Activated CD8-positive, alpha-beta memory T cell treated with anti-CD3 and anti-CD28 coated beads for 36 hours (primary cell): ENCODE results near the gene CXCL13. TPM values are rescaled to one million over a fixed set of nuclear protein-coding genes. Genes with fewer than 3 reads are reported as not detected.
"Not testable (repeated sequence)": the region's sequence is repeated elsewhere in the genome, so short reads cannot be mapped to it uniquely, and the experiment has no call there.

Experiments used
- CTCF ChIA-PET: fragments of 350-600 bp; sonication (Branson Sonifier 250); formaldehyde crosslinking; loops from one replicate; lab custom pipeline; 2021; ENCODE audit warnings: antibody characterized with exemption; lab: Charles Lee
- POLR2A ChIA-PET: fragments of 350-600 bp; sonication (Branson Sonifier 250); formaldehyde crosslinking; loops from one replicate; lab custom pipeline; 2021; ENCODE audit warnings: antibody characterized with exemption; lab: Charles Lee
- total RNA-seq, 2 experiments: library from RNA; stranded (reverse); gene quantifications; one replicate each; pipeline ENCODE4 v1.2.3, GENCODE V29; 2021

Gene CXCL13, protein sequence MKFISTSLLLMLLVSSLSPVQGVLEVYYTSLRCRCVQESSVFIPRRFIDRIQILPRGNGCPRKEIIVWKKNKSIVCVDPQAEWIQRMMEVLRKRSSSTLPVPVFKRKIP
- 1 to 10 TPM; 4.0 to 4.3 TPM for total RNA-seq

DNA sequence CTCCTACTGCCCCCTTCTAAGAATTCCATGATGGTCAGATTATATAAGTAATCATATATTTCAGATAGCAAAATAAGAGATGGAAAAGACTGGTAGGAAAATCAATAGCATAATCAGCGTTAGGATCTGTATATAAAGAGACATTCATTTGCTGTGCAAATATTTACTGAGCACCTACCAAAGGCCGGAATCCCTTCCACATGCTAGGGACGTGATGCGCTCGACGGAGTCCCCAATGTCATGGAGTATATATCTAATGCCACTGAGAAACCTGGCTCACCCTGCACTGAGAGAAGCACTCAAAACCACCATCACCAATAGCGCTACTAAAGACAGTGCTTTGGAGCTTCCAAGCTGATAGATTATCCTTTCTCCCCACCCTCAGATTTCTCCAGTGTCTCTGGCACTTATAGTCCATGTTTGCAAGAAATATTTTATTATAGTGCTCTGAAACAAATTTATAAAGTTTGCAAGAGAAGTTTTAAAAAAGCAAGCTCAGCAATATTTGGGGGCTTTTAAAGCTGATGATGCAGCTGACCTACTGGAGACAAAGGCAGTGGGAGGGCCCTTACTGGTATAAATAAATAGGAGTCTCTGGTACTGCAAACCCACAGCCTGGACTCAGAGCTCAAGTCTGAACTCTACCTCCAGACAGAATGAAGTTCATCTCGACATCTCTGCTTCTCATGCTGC lies at the start of gene CXCL13:
Gene CXCL13 (plus strand): TSS at position 611 of the 693 bp plus-strand sequence. CDS start 46 bp downstream, at position 657.
- ChIA-PET POLR2A (no interaction called here), CTCF (interaction anchor here (0.8 kb wide), 1 partner anchor 140 kb away, joined by 3 read pairs; no protein-coding TSS in a partner anchor)

DNA sequence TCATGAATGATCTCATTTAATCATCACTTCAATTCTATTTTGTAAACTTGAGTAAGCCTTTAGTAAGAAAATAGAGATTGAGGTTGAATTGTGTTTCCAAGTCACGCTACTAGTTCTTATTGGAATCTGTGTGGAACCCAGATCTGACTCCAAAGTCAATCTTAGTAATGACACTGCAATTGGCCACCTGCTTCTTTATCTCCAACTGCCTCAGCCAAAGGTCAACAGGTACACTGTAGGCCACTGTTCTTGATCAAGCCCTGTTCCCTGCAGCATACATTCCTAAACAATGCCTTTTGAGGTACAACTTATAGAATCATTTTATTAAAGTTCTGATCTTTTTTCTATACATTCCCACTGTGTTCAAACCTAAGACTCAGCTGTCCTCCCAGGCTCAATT lies 45.5 kb upstream of the CXCL13 start:
- ChIA-PET CTCF (no interaction called here), POLR2A (no interaction called here)

- CTCF ChIA-PET, POLR2A ChIA-PET: not testable (repeated sequence)
Observed at GRCh38 chr4:77561720-77562119, 43.9 kb upstream of the CXCL13 start.

DNA sequence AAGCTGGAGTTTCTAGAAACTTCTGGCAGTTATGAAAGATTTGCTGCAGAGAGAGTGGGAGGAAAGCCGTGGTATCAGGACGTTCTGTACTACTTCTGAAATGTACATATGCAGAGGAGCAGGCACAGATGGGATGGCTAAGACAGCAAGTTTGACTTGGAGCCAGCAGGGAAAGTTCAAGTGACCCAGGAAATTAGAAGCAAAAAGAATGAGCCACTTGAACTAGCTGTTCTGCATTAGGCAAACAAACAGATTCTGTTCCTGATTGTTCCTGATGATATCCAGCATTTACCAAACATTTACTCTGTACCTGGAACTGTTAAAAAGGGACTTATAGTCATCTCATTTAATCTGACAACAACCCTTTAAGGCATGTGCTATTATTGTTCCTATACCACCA lies 41.4 kb upstream of the CXCL13 start:
- ChIA-PET POLR2A (no interaction called here), CTCF (no interaction called here)

DNA sequence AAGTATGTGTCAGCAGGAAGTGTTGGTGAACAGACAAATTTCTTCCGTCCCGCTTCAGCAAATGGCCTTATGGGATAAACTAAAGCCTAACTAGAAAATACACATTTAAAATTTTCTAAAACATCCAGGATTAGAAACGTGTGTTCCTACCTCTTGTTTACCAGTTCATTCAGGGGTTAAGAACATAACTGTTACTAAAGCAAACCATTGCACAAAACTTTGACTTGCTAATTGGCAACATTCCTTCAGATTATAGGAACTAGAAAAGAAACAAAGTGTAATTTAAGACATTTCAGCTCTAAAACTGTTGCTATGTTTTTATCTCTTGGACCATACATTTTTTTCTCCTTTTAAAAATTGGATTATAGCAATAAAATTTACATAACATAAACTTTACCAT lies 39.5 kb upstream of the CXCL13 start:
- POLR2A ChIA-PET: no interaction called here

GRCh38 chr4:77567549-77567948 lies 38.1 kb upstream of the CXCL13 start:
- POLR2A ChIA-PET: no interaction called here
- CTCF ChIA-PET: no interaction called here

More for the DNA sequence above, 39.5 kb upstream of the CXCL13 start:
- CTCF ChIA-PET: no interaction called here

GRCh38 chr4:77570508-77571214 lies 35.0 kb upstream of the CXCL13 start:
- CTCF ChIA-PET, POLR2A ChIA-PET: not testable (repeated sequence)

DNA sequence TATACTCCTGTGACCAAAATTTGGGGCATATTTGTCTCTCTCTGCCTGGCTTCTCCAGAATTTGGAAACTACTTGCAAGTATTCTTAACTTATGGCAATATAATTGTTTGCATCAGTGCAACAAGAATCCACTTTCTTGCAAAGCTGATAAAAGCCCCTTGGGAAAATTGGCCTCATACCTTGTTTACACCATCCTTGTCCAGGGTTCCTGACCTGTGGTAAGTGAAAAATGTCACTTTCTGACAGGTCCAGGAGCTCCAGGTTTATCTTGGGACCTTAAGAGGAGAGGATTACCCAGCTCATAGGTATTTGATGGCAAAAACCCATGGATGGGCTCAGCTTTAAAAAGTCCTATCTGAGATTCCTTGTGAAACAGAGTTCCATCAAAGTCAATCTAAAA lies 29.3 kb upstream of the CXCL13 start:
- POLR2A ChIA-PET: no interaction called here
- CTCF ChIA-PET: interaction anchor here (1.4 kb wide), 1 partner anchor 17 kb away, joined by 4 read pairs; no protein-coding TSS in a partner anchor

- POLR2A ChIA-PET: no interaction called here
- CTCF ChIA-PET: interaction anchor here (1.6 kb wide), 1 partner anchor 23 kb away, joined by 4 read pairs; no protein-coding TSS in a partner anchor
Observed at GRCh38 chr4:77578145-77578544, 27.5 kb upstream of the CXCL13 start.

DNA sequence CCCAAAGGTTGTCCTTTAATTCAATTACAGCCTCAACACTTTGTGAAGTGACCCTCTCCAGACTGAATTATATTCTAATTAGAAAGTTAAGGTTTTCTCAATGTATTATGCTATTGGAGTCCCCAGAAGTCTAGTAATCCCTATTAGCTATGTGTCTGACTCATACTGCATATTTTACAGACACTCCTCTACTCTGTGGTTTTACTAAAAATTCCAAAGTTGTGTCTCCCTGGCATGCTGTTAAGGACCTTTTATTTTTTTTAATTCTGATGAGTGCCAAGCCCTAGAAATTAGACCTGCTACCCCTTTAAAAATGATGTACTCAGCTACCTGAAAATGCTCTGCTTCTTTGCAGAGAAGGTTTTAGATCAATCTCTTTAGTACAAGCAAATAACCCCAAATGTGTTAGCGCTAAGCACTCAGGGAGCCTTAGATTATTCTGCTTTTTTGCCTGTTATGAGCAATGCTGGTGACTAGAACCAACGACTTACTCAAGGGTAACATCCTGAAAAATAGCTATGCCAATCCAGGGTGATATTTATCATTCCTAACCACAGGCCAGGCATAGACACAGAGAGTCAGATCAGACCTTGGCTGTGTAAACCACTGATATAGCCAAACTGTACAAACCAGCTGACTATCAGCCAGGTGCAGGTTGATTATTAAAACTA lies 26.1 kb upstream of the CXCL13 start:
- POLR2A ChIA-PET: no interaction called here
- CTCF ChIA-PET: no interaction called here

- POLR2A ChIA-PET: no interaction called here
- CTCF ChIA-PET: no interaction called here
Observed at GRCh38 chr4:77581724-77582123, 23.9 kb upstream of the CXCL13 start.

DNA sequence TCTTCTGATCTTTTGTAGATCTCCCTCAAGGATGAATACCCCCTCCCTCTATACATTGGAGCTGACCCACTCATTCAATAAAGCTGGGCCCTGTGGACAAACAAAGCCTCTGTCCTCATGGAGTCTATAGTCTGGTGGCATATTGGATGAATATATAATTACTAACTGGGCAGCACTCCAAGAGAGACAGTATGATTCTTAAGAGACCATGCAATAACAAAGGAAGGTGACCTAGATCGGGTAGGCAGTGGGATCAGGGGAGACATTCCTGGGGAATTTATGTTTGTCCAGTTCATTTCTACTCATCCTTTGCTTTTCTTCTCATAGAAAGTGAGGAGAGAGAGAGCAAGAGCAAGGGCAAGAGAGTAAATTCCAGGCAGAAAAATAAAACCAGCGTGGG lies 23.5 kb upstream of the CXCL13 start:
- ChIA-PET CTCF (no interaction called here), POLR2A (no interaction called here)

GRCh38 chr4:77582711-77583110 lies 22.9 kb upstream of the CXCL13 start:
- ChIA-PET POLR2A (no interaction called here), CTCF (no interaction called here)

- ChIA-PET POLR2A (interaction anchor here (0.8 to 1.1 kb wide), 2 partner anchors 14 to 1071 kb away, joined by 3 read pairs; no protein-coding TSS in a partner anchor), CTCF (interaction anchor here (0.7 to 1.4 kb wide), 3 partner anchors 10 to 43 kb away, joined by 4 read pairs; no protein-coding TSS in a partner anchor)
Observed at GRCh38 chr4:77586951-77587383, 18.7 kb upstream of the CXCL13 start.

- CTCF ChIA-PET: no interaction called here
- POLR2A ChIA-PET: no interaction called here
Observed at GRCh38 chr4:77590482-77590881, 15.1 kb upstream of the CXCL13 start.

GRCh38 chr4:77591532-77591931 lies 14.1 kb upstream of the CXCL13 start:
- POLR2A ChIA-PET: interaction anchor here (0.6 kb wide), 1 partner anchor 10 kb away, joined by 4 read pairs; no protein-coding TSS in a partner anchor
- CTCF ChIA-PET: interaction anchor here (0.7 kb wide), 1 partner anchor 9 kb away, joined by 3 read pairs; no protein-coding TSS in a partner anchor

DNA sequence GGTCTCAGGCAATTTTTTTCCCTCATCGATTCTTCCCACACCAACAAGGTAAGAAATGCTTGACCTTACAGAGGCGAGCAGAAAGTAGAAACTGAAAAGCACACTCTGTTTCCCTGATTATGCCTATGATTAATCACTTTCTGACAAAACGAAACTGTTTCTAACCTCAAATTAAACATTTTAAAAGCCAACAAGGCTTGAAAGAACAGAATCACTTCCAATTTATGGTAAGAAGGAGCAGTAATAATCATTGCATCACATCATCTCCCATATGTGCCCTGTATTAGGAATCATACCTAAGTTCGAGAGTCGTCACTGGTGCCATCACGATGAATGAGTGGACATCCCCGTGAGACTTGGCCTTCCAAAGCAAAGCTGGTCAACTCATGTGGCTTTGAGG lies 12.5 kb upstream of the CXCL13 start:
- POLR2A ChIA-PET: interaction anchor here (0.6 to 0.7 kb wide), 2 partner anchors 269 to 548 kb away, joined by 3 to 8 read pairs; no protein-coding TSS in a partner anchor
- CTCF ChIA-PET: interaction anchor here (0.8 to 1.5 kb wide), 3 partner anchors 16 to 56 kb away, joined by 3 to 4 read pairs (median 4); no protein-coding TSS in a partner anchor

- ChIA-PET CTCF (no interaction called here), POLR2A (interaction anchor here (0.6 to 0.7 kb wide), 2 partner anchors 56 to 549 kb away, joined by 3 read pairs; no protein-coding TSS in a partner anchor)
Observed at GRCh38 chr4:77593993-77594392, 11.6 kb upstream of the CXCL13 start.

- CTCF ChIA-PET: interaction anchor here (1.7 kb wide), 1 partner anchor 130 kb away, joined by 7 read pairs; no protein-coding TSS in a partner anchor
- POLR2A ChIA-PET: no interaction called here
Observed at GRCh38 chr4:77595364-77595973, 10.2 kb upstream of the CXCL13 start.
